GM18526 (cell line): ENCODE data around the gene ELF2.

Experiments used
- POLR2A ChIP-seq: IDR thresholded peaks from 3 replicates; pipeline ENCODE4 v1.6.1; 2011; ENCODE audit not compliant: insufficient read length; ENCODE audit errors: extremely low read depth

Gene ELF2

DNA sequence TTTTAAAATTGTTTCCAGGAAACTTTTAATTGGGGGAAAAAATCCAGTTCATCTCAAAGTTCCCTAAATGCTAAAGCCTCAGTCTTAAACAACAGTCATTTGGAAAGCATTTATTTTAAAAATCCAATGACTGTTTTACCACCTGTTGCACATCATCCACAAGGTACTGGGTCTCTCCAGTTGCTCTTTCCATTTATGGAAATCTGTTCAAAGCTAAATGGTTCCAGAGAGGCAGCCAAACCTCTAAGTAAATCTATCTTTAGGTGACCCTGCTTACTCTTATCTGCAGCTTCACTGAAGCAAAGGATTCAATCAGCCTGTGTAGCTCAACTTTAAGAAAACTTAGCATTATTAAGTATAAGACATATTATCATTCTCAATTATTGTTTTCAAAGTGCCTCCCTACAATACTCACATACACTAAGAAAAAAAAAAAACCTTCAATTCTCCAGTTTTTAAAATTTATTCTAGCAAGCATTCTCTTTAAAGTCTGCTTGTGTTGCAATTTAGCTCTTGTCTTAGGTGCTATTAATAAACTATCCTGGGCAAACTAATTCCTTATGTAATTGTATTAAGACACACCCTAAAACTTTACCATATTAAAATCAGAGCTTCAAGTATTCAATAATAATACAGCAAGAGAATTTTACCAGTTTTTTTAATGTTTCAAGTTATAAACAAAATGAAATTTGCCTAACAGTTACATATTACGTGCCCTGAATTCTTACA lies 100.8 kb downstream of the ELF2 start:
- no peak for TF ChIP-seq POLR2A

DNA sequence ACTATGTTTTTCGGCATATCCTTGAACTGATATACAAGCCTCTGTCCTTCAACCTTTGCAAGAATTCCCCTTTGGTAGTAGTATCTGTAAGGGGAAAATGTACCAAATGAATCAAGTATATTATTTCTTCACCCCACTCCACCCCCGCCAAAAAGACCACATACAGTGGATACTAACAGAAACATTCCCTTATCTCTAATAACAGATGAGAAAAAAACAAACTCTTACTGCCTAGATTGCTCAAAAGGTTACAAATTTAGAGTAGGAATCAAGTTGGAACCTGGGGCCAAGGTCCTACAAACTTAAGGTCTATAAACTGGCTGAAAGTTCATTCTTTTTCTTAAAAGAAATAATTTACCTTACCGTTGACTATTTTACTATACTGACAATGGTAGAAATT lies 116.4 kb downstream of the ELF2 start:
- no peak for TF ChIP-seq POLR2A

DNA sequence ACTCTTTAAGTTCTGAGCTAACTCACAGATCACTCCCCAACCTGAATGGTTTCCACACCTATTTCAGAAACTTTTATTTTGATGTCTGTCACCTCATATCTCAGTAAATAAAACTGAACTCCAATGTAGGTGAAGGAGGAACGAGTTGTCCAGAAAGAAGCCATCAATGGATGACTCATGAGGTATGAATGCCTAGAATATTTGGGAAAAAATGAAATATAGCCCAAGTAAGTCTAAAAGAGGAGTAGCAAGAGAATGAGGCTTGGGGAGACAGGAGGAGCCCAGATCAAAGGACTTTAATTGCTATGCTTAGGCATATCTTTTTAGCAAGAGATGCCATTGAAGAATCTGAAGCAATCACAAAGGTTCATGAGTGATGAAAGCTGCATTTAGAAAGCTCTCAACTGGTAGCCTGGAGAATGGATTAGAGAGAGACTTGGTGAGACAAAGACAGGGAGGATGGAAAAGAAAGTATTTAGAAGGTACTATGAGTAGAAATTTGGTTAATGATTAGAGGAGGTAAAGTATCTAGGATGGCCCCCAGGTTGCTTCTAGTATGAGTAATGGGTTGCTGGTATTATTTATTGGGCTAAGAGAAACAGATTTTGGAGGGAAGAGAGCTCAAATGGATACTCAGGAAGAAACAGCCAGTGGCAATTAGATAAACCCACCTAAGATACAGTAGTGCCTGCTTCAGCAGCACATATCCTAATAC lies 122.1 kb downstream of the ELF2 start:
- TF ChIP-seq POLR2A, result no peak

DNA sequence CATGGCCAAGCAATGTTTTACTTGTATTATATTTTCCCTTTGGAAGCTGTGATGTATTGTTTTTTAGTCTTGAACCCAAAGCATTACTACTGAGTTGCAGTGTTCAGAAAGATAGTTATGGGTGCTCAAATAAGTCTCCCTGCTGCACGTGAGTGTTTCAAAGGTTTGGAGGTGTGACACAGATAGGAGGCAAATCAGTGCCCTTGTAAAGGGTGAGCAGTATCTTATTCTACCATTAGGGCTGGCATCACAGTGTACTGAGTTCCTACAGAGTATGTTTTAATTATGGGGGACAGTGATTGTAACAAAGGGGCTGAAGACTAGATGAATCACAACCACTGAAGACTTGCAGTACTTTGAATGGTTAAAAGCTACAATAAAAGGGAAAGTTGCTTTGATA lies 123.1 kb downstream of the ELF2 start:
- no peak for TF ChIP-seq POLR2A

DNA sequence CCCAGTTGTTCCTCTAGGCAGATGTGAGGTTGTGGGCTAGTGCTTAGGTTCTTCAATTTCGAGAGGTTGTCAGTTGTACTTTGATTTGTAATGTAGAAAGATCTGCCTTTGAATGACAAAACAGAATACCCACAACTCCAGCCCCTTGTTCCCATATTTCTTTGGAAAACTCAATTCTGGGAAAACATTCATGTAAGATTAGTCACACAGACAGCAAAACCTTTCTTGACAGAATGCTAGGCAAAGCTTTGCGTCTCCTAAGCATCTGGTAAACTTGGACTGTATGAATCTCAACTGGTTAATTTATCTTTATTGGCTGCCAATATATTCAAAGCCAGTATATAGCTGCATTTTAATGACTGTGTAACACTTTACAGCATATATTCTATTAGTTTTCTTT lies 126.6 kb downstream of the ELF2 start:
- TF ChIP-seq POLR2A, result no peak

DNA sequence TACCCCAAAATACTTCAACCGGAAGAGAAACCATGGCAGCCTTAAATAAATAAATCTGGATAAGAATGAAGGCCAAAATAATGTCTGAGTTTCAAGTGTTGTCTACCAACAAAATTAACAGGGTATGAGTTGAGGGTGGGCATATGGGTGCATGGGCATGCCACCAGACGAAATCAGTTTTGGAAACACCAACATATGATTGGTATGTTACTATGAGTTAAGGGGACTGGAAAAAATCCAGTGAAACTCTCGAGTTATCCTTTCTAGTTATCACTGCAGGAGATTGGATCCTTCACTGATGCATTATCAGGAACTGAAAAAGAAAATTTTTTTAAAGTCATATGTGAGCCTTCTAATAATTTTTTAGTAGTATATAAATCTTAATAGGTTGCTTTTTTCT lies 129.0 kb downstream of the ELF2 start:
- TF ChIP-seq POLR2A, result no peak

DNA sequence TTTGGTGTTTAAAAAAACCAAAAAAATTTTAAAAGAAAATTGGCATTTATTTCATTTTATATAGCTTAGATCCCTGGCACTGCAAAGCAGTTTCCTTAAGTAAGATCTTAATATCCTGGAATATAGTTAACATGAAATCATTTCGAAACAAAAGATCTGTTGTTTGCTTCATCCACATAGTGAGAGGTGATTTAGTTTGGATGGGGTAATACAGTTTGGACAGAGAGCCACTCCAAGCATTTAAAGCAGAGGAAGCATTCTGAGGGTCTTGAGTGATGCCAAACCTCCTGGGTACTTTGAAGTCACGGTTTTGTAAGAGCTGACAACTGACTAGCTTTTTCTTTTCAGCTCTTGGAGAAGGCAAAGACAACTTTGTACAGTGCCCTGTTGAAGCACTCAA lies 132.7 kb downstream of the ELF2 start:
- no peak for TF ChIP-seq POLR2A

DNA sequence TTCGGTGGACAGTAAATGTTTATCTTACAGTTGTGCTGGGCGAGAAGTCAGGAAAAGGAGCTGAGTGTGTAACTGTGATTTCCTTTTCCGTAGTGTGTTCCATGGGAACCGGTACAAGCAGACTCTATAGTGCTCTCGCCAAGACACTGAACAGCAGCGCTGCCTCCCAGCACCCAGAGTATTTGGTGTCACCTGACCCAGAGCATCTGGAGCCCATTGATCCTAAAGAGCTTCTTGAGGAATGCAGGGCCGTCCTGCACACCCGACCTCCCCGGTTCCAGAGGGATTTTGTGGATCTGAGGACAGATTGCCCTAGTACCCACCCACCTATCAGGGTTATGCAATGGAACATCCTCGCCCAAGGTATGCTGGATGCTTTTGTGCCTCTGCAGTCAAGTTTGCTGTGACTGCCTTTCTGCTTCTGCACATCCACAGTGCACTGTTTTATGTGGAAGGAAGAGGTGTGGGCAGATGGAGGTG lies 134.0 kb downstream of the ELF2 start:
- no peak for TF ChIP-seq POLR2A

DNA sequence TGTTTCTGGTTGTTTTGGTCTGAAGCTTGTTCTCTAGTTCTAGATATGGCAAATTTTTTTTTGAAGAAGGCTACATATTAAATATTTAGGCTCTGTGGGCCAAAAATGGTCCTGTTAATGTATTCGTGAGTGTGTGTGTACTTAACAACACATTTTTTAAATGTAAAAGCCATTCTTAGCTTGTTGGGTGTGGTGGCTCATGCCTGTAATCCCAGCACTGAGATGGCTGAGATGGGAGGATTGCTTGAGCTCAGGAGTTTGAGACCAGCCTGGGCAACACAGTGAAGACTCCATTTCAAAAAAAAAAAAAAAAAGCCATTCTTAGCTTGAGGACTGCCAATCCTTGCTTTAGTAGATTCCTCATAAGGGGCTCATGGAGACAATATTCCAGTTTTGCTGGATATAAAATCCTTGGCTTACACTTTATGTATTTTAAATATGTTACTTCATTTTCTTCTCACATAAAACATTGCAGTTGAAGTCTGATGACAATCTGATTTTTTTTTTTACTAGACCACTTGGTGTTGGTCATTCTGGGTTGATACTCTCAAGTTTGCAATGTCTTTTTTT lies 138.1 kb downstream of the ELF2 start:
- TF ChIP-seq POLR2A, result no peak

DNA sequence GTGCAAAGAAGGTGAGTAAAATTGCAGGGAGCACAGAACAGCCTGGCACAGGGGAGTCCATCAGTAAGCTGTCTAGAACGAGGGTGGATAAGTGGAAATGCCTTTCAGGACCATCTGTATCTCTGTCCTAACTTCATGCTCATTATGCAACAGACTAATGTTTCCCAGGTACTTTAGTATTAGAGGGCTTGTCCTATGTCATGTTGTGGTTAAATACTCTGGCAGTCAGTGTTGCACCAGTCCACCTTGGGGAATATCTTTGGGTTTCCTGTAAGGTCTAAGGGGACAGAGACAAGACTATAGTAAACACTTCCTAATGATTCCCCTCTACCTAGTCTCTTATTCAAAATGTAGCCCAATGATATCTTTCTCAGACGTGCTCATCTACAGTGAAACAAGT lies 140.1 kb downstream of the ELF2 start:
- no peak for TF ChIP-seq POLR2A

DNA sequence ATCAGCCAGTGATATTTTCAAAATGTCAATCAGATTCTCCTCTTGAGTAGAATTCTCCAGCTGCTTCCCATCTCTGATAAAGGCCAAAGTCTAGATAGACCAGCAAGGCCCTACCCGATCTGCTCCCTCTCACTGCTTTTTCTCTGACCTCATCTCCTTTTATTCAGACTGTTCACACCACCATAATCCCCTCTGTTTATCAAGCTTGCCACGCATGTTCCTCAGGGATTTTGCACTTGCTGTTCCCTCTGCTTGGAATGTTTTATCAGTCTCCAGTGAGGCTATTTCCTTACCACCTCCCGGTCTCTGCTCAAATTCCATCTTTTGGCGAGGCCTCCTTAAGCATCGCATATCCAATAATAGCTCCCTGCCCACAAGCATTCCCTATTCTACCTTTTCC lies 141.4 kb downstream of the ELF2 start:
- TF ChIP-seq POLR2A, result no peak

DNA sequence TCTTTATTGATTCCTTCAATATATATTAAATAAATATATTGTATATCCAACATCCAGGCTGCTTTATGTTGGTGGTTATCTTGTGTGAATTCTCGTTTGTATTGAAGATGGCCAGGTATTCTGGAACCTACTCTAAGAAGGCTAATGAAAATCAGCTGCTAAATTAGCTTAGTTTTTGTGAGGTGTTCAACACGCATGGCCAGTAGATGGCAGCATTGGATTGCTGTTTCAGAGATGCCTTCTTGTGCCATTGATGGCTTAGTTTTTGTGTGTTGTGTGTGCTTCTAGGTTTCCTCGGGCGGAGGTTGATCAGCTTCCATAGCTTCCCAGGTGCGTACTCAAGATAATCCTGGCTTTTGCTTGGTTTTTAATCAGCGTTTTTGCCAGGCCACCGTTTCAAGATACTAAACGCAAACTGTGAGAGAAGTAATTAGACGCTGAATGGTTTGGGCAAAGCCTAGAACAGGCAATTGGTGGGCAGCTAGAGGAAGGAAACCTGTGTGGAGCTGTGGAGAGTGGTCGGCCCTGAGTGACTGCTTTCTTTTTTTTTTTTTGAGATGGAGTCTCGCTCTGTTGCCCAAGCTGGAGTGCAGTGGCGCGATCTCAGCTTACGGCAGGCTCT lies 146.3 kb downstream of the ELF2 start:
- no peak for TF ChIP-seq POLR2A

DNA sequence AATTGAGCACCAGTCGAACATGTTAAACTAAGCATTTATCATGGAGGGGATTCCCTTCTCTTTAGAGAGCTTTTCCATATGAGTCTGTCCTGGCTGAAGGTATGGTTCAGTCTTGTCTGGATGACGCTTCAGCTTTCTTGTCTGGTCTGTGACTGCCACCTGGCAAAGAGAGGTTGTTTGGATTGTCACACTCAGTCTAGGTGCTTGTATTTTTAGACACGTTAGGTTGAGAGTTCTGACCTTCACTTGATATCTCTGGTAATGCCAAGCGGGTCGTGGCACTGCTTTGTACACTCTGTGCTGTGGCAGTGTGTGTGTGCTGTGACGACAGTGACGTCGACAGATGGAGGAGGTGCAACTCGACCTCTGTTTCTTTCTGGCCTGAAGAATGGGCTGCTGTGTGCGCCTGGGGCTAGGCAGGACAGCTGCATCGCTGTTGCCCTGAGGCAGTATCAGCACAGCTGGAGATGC lies 148.8 kb downstream of the ELF2 start:
- TF ChIP-seq POLR2A, result no peak

DNA sequence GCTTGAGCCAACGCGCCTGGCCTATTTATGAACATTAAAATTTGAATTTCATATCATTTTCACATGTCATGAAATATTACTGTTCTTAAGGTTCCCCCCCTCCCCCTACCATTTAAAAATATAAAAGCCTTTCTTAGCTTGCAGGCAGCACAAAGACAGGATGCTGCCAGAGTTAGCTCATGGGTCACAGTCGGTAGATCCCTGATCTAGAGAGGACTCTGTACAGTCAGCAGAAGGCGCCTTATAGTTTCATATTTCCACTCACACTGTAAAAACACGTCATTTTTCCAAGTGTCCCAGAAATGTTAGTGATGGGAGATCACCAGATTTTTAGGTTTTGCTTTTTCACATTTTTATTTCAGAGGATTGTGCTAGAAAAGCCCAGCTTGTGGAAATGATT lies 149.2 kb downstream of the ELF2 start:
- no peak for TF ChIP-seq POLR2A

DNA sequence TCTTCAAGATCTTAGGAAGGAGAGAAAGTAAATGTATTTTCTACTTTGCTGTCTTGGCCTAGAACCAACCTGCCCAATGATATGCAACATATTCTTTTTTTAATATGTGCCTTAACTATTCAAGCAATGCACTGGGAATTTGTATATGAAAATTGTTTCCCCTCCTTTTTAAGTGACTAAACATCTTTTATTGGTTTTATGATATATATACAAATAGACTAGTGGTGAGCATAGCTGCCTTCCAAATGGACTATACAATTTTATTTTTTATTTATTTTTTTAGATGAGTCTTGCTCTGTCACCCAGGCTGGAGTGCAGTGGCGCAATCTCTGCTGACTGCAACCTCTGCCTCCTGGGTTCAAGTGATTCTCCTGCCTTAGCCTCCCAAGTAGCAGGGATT lies 151.2 kb downstream of the ELF2 start:
- no peak for TF ChIP-seq POLR2A

DNA sequence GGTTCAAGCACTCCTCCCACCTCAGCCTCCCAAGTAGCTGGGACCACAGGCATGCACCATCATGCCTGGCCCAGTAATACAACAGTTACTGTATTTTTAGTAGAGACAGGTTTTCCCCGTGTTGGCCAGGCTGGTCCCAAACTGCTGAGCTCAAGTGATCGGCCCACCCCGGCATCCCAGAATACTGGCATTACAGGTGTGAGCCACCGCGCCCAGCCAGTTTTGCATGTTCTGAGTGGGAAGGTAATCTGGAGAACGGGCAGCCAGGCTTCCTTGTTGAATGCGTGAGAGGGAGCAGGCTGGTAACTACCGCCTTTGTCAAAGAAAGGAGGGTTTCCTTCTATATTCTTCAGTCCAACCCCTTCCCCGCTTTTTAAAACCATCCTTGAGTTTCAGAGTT lies 152.3 kb downstream of the ELF2 start:
- no peak for TF ChIP-seq POLR2A
